Activated T-helper 2 cell treated with anti-CD3 and anti-CD28 coated beads, Interferon-gamma antibody, Interleukin-2, Interleukin-4, amounts not matched to agents 10 μg/mL and 5 μg/mL and 100 μg/mL, durations not matched to agents 14 hours and 24 hours and 36 hours (primary cell): ENCODE measurements around the gene TBRG4. TPM values are rescaled to one million over a fixed set of nuclear protein-coding genes. Genes with fewer than 3 reads are reported as not detected.
A peak's percentile ranks its signal among the peaks of the same experiment; 100 is the strongest.
"Not testable (repeated sequence)": the region's sequence is repeated elsewhere in the genome, so short reads cannot be mapped to it uniquely, and the experiment has no call there.

Experiments used
- DNase-seq: peaks from one replicate; pipeline ENCODE4 v3.0.0; 2021; ENCODE audit warnings: low spot score
- H3K27ac Mint-ChIP-seq: one replicate; pipeline ENCODE4 v1.8.0; 2021; ENCODE audit warnings: mixed read lengths
- H3K27me3 Mint-ChIP-seq: one replicate; pipeline ENCODE4 v1.8.0; 2021; ENCODE audit warnings: low read depth, mixed read lengths
- H3K36me3 Mint-ChIP-seq: one replicate; pipeline ENCODE4 v1.8.0; 2021; ENCODE audit warnings: low read depth, mixed read lengths
- H3K4me1 Mint-ChIP-seq: one replicate; pipeline ENCODE4 v1.8.0; 2021; ENCODE audit warnings: low read depth, mixed read lengths
- H3K4me3 Mint-ChIP-seq: one replicate; pipeline ENCODE4 v1.8.0; 2021; ENCODE audit warnings: low read depth, mild to moderate bottlenecking, moderate library complexity, mixed read lengths
- H3K9me3 Mint-ChIP-seq: one replicate; pipeline ENCODE4 v1.8.0; 2021; ENCODE audit warnings: mixed read lengths
- intact Hi-C: fragments of 100-400 bp; cut with micrococcal nuclease; formaldehyde crosslinking; loops from one replicate; pipeline ENCODE4 v1.15.1; 2023
- total RNA-seq: library from RNA; stranded (reverse); gene quantifications from 2 replicates; pipeline ENCODE4 v1.2.3, GENCODE V29; 2022

The TBRG4 gene
- total RNA-seq, 1 donor from 2014 or later = 180 TPM

DNA sequence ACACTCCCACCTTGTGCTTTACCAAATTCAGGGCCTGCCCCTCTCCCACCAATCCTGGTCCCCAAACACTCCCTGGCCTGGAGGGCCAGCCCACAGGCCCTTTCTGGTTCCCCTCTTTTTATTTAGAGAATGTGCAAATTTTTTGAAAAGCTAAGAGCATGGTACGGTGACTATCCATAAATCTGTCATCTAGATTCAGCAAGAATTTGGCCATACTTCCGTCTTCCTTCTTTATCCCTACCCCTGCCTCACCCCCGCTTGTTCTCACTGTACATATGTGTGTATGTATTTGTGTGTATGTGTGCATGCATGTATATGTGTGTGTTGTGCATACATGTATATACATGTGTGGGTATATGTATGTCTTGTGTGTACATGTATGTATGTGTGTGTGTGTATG, 8.1 kb upstream of the TBRG4 start:
- Mint-ChIP-seq H3K36me3 (no peaks in the 10 kb centered on the region), H3K9me3 (no peaks in the 10 kb centered on the region), H3K4me3 (no peak overlapping the region), H3K27ac (no peak overlapping the region), H3K4me1 (peaks cover 12% of the 10 kb centered on the region), H3K27me3 (peaks cover 8% of the 10 kb centered on the region)
- DNase-seq = no peak
- intact Hi-C loops = no loop called here

DNA sequence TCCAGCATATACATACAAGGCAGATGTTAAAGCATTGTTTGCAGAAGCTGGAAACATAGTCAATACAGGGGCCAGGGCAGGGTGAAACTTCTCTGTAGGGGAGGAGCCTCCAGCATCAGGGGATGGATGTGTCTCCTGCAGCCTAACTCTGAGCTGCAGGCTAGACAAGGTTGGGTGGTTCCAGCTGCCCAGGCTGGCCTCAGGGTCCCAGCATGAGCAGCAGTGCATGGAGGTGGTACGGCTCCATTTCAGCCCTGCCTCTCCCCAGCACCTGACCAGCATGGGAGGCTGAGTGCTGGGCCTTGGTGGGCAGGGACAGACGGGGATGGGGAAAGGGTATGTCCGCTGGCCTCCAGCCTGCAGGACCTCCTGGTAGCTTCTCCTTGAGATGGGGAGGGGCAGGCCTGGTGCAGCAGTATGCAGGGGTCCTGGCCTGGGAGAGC, 7.4 kb upstream of the TBRG4 start:
- Mint-ChIP-seq H3K9me3 (no peaks in the 10 kb centered on the region), H3K27ac (no peak overlapping the region), H3K27me3 (peaks cover 14% of the 10 kb centered on the region), H3K4me1 (peaks cover 12% of the 10 kb centered on the region), H3K36me3 (no peaks in the 10 kb centered on the region), H3K4me3 (no peak overlapping the region)
- intact Hi-C loops = no loop called here
- DNase-seq = no peak

DNA sequence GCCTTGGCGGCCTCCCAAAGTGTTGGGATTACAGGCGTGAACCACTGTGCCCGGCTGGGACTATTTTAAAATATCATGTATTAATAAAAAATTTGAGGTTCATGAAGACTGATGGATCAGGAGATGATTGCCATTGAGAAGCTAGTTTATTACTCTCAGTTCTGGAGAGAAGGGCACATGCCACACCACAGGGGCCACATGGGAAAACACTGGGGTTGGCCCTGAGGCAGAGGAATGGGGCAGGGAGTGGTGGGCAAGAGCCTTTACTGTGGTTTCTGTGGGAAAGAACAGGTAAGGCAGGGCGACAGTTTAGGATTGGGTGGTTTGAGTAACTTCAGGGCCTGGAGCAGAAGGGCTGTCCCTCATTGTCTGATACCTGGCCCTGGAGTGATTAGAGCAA, 6.8 kb upstream of the TBRG4 start:
- Mint-ChIP-seq H3K27ac (no peak overlapping the region), H3K9me3 (no peaks in the 10 kb centered on the region), H3K36me3 (no peaks in the 10 kb centered on the region), H3K4me3 (no peak overlapping the region), H3K27me3 (peaks cover 16% of the 10 kb centered on the region), H3K4me1 (peaks cover 10% of the 10 kb centered on the region)
- DNase-seq = no peak
- intact Hi-C loops = no loop called here

DNA sequence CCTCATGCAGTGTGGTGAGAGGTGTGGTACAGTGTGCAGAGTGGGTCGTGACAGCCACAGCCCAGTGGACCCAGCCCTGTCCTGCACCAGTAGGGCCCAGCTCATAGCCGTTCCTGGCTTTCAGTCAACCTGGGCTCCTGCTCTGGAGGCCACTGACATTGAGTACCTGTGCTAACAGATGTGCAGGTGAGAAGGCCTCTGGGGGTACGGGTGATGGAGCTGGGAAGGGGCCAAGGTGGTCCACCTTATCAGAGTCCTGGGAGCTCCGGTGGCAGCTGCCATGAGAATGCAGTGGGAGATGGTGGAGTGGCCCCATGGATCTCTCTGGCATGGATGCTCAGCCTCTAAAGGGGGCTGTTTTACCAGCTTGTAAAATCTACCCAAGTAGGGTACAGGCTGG, 6.1 kb upstream of the TBRG4 start:
- H3K27me3 Mint-ChIP-seq = peaks cover 20% of the 10 kb centered on the region
- intact Hi-C loops = no loop called here
- H3K36me3 Mint-ChIP-seq = no peaks in the 10 kb centered on the region
- no peak overlapping the region for H3K4me3 Mint-ChIP-seq
- no peak overlapping the region for H3K27ac Mint-ChIP-seq
- no peaks in the 10 kb centered on the region for H3K9me3 Mint-ChIP-seq
- DNase-seq = no peak
- H3K4me1 Mint-ChIP-seq = peaks cover 8% of the 10 kb centered on the region

DNA sequence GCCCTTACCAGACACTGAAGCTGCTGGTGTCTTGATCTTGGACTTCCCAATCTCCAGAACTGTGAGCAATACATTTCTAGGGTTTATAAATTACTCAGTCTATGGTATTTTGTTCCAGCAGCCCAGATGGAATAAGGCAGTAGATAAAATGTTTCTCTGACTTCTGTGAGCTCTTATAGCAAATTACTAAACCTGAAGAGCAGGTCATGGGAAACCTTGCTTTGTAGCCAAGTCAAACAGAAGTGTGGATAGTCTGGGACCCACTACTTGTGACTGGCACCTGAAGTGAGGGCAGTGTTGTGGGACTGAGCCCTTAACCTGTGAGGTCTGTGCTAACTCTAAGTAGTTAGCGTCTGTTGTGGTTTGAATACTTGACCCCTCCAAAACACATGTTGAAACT, 4.6 kb upstream of the TBRG4 start:
- peaks cover 12% of the 10 kb centered on the region for H3K4me1 Mint-ChIP-seq
- intact Hi-C loops = no loop called here
- no peaks in the 10 kb centered on the region for H3K9me3 Mint-ChIP-seq
- no peak for DNase-seq
- H3K27me3 Mint-ChIP-seq = peaks cover 20% of the 10 kb centered on the region
- no peak overlapping the region for H3K27ac Mint-ChIP-seq
- H3K36me3 Mint-ChIP-seq = peaks cover 8% of the 10 kb centered on the region
- H3K4me3 Mint-ChIP-seq = no peak overlapping the region

DNA sequence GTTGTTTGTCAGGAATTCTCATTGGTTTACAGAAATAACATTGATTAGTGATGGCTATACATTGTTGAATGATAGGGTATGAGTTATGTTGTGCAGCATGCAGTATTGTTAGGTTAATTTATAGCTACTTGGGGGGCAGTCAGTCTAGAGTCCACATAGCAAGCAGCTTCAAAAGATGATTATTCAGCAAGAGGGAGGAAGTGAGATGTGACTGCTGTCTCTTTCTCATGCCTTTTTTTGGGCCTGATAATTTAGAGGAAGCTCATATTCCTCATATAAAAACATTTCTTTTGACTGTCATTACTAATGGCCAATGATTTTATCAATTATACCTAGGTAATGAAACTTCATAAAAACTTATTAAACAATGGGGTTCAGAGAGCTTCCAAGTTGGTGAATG, 3.4 kb upstream of the TBRG4 start:
- H3K4me1 Mint-ChIP-seq = peaks cover 17% of the 10 kb centered on the region
- H3K27ac Mint-ChIP-seq = no peak overlapping the region
- DNase-seq = no peak
- peaks cover 20% of the 10 kb centered on the region for H3K27me3 Mint-ChIP-seq
- no peak overlapping the region for H3K4me3 Mint-ChIP-seq
- H3K36me3 Mint-ChIP-seq = peaks cover 18% of the 10 kb centered on the region
- intact Hi-C loops = loop anchor here (5.0 kb wide), 2 partner anchors 258 to 533 kb away; partner anchors contain the start of gene TMED4
- H3K9me3 Mint-ChIP-seq = no peaks in the 10 kb centered on the region

DNA sequence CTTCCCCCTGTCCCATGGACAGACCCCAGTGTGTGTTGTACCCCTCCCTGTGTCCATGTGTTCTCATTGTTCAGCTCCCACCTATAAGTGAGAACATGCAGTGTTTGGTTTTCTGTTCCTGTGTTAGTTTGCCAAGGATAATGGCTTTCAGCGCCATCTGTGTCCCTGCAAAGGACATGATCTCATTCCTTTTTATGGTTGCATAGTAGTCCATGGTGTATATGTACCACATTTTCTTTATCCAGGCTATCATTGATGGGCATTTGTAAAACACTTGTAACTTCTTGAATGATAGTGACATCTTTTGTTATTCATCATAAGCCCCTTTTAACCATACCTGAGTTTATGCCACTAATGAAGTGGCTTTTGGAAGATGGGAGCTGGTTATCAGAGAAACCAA, 2.8 kb upstream of the TBRG4 start:
- not testable (repeated sequence) for H3K27ac Mint-ChIP-seq, H3K9me3 Mint-ChIP-seq, DNase-seq
- intact Hi-C loops = loop anchor here (5.0 kb wide), 2 partner anchors 257 to 532 kb away; partner anchors contain the start of gene TMED4
- peaks cover 17% of the 10 kb centered on the region for H3K4me1 Mint-ChIP-seq
- peak overlapping the region; percentile 11 for H3K4me3 Mint-ChIP-seq
- H3K36me3 Mint-ChIP-seq = peaks cover 22% of the 10 kb centered on the region
- peaks cover 20% of the 10 kb centered on the region for H3K27me3 Mint-ChIP-seq

DNA sequence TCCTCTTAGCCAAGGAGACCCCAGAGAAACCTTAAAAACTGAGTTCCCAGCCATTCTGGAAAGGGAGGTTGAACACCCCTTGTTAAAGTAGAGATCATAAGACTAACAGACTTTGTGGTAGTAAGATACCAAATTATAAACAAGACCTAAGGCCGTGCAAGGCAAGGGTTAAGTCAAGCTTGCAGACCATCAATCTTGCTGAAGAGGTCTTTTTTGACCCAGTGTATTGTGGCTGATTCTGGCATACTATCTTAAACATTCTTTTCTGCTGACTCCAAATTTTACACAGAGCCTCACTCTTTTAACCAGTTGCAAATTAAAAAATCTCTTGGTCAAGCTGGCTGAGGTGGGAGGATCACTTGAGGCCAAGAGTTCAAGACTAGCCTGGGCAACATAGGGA, 1.2 kb upstream of the TBRG4 start:
- H3K4me3 Mint-ChIP-seq = peak overlapping the region; percentile 98
- peak overlapping the region; percentile 67 for H3K27ac Mint-ChIP-seq
- intact Hi-C loops = loop anchor here (5.0 kb wide), 2 partner anchors 255 to 530 kb away; partner anchors contain the start of gene TMED4
- H3K9me3 Mint-ChIP-seq = no peaks in the 10 kb centered on the region
- peaks cover 36% of the 10 kb centered on the region for H3K36me3 Mint-ChIP-seq
- peaks cover 20% of the 10 kb centered on the region for H3K27me3 Mint-ChIP-seq
- peaks cover 28% of the 10 kb centered on the region for H3K4me1 Mint-ChIP-seq
- no peak for DNase-seq

DNA sequence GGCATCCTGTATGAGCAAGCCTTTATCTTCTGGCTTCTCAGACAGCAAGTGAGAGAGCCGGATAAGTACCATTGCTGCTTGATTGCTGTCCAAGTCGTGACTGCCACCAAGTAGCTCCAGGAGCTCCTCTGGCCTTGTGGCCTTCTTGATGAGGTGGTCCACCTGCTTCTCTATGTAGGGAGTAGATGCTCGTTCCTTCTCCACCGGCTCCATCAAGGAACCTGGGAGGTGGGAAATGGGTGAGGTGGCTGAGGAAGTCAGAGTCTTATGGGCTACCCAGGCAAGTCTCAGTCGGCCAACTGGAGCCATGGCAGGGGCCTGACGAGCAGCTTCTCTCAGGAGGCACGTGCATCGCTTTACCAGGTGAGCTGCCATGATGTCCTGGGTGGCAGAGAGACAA, 2.6 kb downstream of the TBRG4 start:
- no peaks in the 10 kb centered on the region for H3K9me3 Mint-ChIP-seq

DNA sequence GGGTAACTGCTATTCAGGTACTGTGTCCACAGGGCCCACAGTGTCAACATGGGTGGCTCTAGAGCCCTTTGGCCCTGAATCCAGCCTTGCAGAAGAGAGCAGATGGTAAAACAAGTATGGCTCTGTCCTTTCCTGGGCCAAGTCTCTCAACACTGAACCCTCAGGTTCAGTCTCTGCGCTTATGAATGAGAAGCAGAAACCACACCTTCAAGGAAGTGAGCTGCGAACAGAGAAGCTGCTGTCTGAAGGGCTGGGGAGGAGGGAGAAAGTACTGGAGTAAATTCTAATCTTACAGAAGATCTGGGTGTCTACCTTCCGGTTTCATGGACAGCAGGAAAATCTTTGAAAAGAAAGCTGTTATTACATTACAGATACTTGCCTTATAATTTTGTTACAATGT, 4.1 kb downstream of the TBRG4 start:
- Mint-ChIP-seq H3K4me1 (peaks cover 27% of the 10 kb centered on the region), H3K4me3 (no peak overlapping the region), H3K9me3 (no peaks in the 10 kb centered on the region), H3K27me3 (no peaks in the 10 kb centered on the region), H3K27ac (no peak overlapping the region), H3K36me3 (peaks cover 75% of the 10 kb centered on the region)
- intact Hi-C loops = no loop called here
- DNase-seq = no peak

More for the DNA sequence above, 2.6 kb downstream of the TBRG4 start:
- DNase-seq = no peak
- Mint-ChIP-seq H3K4me1 (peaks cover 34% of the 10 kb centered on the region), H3K36me3 (peaks cover 65% of the 10 kb centered on the region), H3K27ac (peak overlapping the region; percentile 62), H3K27me3 (peaks cover 7% of the 10 kb centered on the region), H3K4me3 (peak overlapping the region; percentile 73)
- intact Hi-C loops = no loop called here

DNA sequence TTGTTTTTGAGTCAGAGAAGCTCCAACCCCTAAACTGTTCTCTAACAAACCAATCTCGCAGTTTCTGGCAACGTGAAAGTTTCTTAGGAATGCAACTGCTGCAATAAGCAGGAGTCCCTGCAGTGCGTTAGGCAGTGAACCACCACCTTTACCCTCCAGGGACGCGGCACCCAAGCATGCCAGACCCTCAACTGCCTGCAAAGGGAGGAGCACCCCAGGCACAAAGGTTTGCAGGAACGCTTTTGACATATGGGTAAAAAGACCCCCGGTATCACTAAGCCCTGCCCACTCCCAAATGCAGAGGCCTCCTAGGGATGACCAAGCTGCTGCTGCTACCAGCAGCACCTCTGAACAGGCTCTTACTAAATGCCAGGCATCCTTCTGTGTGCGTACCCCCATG, 4.7 kb downstream of the TBRG4 start:
- H3K36me3 Mint-ChIP-seq = peaks cover 80% of the 10 kb centered on the region
- no peak overlapping the region for H3K27ac Mint-ChIP-seq
- H3K4me3 Mint-ChIP-seq = no peak overlapping the region
- H3K9me3 Mint-ChIP-seq = no peaks in the 10 kb centered on the region
- intact Hi-C loops = no loop called here
- DNase-seq = no peak
- peaks cover 23% of the 10 kb centered on the region for H3K4me1 Mint-ChIP-seq
- no peaks in the 10 kb centered on the region for H3K27me3 Mint-ChIP-seq

DNA sequence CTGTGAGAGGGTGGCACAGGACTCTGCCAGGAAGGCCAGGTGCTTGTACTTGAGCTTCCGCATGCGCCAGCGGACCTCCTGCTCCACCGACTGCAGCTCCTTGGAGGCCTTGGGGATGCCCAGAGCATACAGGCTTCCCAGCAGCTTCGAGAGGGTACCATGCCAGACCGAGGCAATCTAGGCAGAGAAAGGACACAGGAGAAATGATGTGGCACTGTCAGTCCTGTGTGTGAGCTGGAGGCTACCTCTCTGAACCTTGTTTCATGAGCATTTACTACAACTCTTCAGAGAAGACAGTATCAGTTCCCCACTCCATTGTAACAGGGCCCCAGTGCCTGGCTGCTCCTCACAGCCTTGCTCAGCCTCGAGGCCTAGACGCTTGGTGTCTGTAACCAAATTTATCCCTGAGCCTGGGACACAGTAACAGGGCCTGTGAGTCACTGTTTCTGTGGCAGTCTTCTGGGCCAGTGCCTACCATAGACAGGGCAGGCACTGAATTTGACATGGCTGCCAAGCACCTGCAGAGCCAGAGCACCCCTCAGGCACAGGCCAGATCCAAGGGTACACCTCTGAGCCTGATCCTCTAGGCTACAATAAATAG, 5.8 kb downstream of the TBRG4 start:
- Mint-ChIP-seq H3K4me3 (no peak overlapping the region), H3K36me3 (peaks cover 77% of the 10 kb centered on the region), H3K27ac (no peak overlapping the region), H3K4me1 (peaks cover 22% of the 10 kb centered on the region), H3K9me3 (no peaks in the 10 kb centered on the region), H3K27me3 (no peaks in the 10 kb centered on the region)
- no peak for DNase-seq
- intact Hi-C loops = no loop called here

DNA sequence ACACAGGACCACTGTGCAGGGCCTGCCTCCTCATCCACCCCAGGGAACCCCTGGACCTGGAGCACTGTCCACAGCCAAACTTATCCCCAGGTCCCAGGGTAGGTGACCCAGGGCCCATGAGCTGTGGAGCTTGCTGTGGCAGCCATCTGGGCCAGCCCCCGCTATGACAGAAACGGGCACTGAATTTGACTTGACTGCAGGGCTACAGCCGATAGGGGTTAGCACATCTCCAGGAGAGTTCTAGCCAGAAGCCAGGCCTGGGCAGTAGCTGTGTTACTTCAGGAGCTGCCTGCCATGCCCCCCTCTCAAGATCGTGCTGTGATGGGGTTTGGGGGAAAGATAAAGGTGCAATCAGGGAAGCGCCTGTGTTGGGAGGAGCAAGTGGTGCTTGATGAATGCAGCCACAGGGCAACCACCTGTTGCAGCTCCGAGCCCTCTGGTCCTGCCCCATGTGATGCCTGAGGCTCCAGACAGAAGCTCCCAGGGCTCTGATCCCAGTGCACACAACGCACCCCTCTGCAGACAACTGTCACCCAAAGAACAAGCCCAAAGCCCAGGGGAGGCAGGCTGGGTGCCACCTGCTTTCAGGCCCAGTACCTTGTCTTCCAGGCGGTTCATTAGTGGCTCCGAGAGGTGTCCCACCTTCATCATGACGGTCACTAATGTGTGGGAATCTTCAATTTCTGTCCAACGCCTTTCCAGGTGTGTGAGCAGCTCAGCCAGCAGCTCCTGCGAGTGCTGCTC, 6.5 kb downstream of the TBRG4 start:
- no peaks in the 10 kb centered on the region for H3K9me3 Mint-ChIP-seq
- H3K4me3 Mint-ChIP-seq = no peak overlapping the region
- no peak for DNase-seq
- intact Hi-C loops = no loop called here
- H3K27ac Mint-ChIP-seq = no peak overlapping the region
- no peaks in the 10 kb centered on the region for H3K27me3 Mint-ChIP-seq
- peaks cover 18% of the 10 kb centered on the region for H3K4me1 Mint-ChIP-seq
- peaks cover 76% of the 10 kb centered on the region for H3K36me3 Mint-ChIP-seq
